Measurements from ENCODE around the gene PAFAH1B2.

DNA sequence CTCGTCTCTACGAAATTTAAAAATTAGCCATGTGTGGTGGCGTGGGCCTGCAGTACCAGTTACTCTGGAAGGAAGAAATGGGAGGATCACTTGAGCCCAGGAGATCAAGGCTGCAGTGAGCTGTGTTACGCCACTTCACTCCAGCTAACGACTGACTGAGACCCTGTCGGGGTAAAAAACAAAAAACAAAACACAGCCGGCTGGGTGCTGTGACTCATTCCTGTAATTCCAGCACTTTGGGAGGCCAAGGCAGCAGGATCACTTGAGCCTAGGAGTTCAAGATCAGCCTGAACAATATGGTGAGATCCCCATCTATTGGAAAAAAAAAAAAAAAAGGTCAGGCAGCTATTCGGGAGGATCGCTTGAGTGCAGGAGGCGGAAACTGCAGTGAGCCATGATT is 2.4 kb downstream of the PAFAH1B2 start:
- TF ChIP-seq, protein P1, sequence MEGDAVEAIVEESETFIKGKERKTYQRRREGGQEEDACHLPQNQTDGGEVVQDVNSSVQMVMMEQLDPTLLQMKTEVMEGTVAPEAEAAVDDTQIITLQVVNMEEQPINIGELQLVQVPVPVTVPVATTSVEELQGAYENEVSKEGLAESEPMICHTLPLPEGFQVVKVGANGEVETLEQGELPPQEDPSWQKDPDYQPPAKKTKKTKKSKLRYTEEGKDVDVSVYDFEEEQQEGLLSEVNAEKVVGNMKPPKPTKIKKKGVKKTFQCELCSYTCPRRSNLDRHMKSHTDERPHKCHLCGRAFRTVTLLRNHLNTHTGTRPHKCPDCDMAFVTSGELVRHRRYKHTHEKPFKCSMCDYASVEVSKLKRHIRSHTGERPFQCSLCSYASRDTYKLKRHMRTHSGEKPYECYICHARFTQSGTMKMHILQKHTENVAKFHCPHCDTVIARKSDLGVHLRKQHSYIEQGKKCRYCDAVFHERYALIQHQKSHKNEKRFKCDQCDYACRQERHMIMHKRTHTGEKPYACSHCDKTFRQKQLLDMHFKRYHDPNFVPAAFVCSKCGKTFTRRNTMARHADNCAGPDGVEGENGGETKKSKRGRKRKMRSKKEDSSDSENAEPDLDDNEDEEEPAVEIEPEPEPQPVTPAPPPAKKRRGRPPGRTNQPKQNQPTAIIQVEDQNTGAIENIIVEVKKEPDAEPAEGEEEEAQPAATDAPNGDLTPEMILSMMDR (conservative IDR thresholded peaks at IDR 0.05; ENCODE audit: low read length): no peak
- no peak for TF ChIP-seq EZH2phosphoT487 (IDR thresholded peaks at IDR 0.05; ENCODE audit: borderline replicate concordance, low read depth, low read length)

Measured in OCI-LY7 (cell line).